Measurements from ENCODE around the gene CEP95. TPM values are rescaled to one million over a fixed set of nuclear protein-coding genes. Genes with fewer than 3 reads are reported as not detected.

Gene CEP95
- polyA plus RNA-seq, 1 donor from 2014 or later, result 15.4 TPM

DNA sequence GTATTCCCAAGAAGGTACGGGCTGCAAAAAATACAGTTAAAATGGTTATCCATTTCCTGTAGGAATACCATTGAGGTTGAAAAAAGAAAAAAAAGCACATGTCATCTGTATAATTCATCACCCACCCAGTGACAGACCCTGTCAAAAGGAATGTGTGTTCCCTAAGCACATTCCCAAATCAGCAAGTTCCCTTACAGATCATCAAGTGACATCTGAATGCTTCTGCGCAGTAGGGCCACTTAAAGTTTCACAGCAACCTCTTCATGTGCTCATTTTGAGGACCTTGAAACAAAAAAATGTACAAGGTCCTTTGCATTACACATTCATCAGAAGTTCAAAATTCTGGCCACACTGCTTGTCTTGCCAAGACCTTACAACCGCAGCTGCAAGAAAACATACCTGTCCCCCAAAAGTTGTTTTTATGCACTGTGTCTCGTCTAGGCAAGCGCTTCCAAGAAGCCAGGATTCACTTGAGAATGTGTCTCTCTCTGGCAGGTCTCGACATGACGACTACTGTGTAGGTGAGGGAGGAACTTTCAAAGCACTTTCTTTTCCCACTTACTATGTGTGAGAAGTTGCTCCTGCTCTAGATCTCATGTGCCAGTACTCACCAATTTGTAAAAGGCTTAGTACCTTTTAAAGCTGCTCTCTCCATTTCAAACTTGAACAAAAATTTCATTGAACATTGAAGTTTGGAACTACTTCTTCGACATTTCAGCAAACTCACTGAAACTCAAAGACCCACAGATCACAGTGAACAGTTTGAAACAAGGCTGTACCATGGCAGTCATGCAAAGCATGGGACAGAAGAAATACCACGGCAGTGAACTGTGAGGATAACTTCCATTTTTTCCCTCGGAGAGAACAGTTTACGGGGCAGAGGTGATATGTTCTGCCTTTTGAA lies 5.7 kb upstream of the CEP95 start:
- Mint-ChIP-seq H3K36me3 (peaks cover 7% of the 10 kb centered on the region), H3K27ac (peak overlapping the region; percentile 71 to 99 (median 97)), H3K4me3 (peak overlapping the region in 2 of 4 donors; percentile 18 to 99), H3K4me1 (peaks cover 34 to 69% (median 53%) of the 10 kb centered on the region in 3 donors), H3K27me3 (no peaks in the 10 kb centered on the region), H3K9me3 (no peaks in the 10 kb centered on the region)

DNA sequence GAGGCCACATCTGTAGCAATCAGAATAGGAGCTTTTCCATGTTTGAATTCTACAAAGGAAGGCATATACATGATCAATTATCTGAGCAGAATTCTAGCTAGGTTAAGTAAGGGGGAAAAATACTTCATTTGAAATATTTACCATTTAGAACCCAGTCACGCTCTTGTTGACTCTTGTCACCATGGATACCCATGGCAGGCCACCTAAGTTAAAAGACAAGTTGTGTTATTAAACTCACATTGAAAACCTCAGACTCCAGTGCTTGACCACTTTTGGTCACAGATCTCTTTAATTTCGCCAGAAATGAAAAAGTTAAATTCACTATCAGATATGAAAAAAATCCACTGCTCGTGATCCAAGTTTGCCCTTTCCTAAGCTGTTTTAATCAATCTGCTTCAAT lies 4.8 kb upstream of the CEP95 start:
- no peaks in the 10 kb centered on the region for H3K27me3 Mint-ChIP-seq
- no peaks in the 10 kb centered on the region for H3K9me3 Mint-ChIP-seq
- H3K27ac Mint-ChIP-seq, result peak overlapping the region; percentile 71 to 99 (median 97)
- peaks cover 31 to 59% (median 48%) of the 10 kb centered on the region in 3 donors for H3K4me1 Mint-ChIP-seq
- H3K36me3 Mint-ChIP-seq, result peaks cover 7% of the 10 kb centered on the region
- H3K4me3 Mint-ChIP-seq, result peak overlapping the region in 1 of 4 donors; percentile 99

DNA sequence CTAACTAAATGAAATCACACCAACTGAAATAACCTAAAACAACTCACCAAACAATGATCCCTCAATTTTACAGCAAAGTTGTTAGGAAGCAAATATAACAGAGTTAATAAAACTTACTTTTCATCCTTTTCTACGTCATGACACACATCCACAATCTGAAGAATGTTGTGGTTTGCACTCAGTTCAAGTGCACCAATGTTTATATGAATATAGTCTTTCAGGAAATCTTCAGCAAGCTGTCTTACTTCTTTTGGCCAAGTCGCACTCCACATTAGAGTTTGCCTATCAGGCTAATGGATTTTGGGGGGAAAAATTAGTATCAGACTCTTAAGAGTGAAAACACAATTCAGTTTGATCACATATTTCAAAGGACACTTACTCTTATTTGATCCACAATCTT lies 4.0 kb upstream of the CEP95 start:
- Mint-ChIP-seq H3K4me3 (peak overlapping the region in 2 of 4 donors; percentile 55 to 99), H3K27ac (peak overlapping the region; percentile 77 to 99 (median 97))

DNA sequence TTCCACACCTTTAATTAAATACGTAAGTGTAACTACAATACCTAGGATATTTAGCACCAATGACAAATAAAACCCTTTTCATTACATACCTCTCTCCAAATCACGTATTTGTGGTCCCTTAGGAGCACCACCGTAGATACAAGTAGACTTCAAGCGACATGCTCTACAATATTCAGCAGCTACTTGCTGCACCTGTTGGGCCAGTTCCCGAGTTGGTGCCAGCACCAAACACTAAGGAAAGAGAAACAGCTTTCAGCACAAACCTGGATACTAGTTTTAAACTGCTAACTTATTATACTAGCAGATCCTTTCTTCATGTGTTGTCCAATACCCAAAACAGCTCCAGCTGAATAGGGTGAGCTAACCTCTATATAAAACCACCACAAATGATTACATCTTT lies 3.4 kb upstream of the CEP95 start:
- H3K4me1 Mint-ChIP-seq, result peaks cover 38 to 54% (median 49%) of the 10 kb centered on the region in 3 donors
- H3K27ac Mint-ChIP-seq, result peak overlapping the region; percentile 77 to 100 (median 99)
- no peaks in the 10 kb centered on the region for H3K27me3 Mint-ChIP-seq
- H3K9me3 Mint-ChIP-seq, result no peaks in the 10 kb centered on the region
- peaks cover 7% of the 10 kb centered on the region for H3K36me3 Mint-ChIP-seq
- peak overlapping the region in 1 of 4 donors; percentile 99 for H3K4me3 Mint-ChIP-seq

More for the DNA sequence above, 4.0 kb upstream of the CEP95 start:
- Mint-ChIP-seq H3K4me1 (peaks cover 37 to 59% (median 48%) of the 10 kb centered on the region in 3 donors), H3K27me3 (no peaks in the 10 kb centered on the region), H3K9me3 (no peaks in the 10 kb centered on the region), H3K36me3 (peaks cover 7% of the 10 kb centered on the region)

DNA sequence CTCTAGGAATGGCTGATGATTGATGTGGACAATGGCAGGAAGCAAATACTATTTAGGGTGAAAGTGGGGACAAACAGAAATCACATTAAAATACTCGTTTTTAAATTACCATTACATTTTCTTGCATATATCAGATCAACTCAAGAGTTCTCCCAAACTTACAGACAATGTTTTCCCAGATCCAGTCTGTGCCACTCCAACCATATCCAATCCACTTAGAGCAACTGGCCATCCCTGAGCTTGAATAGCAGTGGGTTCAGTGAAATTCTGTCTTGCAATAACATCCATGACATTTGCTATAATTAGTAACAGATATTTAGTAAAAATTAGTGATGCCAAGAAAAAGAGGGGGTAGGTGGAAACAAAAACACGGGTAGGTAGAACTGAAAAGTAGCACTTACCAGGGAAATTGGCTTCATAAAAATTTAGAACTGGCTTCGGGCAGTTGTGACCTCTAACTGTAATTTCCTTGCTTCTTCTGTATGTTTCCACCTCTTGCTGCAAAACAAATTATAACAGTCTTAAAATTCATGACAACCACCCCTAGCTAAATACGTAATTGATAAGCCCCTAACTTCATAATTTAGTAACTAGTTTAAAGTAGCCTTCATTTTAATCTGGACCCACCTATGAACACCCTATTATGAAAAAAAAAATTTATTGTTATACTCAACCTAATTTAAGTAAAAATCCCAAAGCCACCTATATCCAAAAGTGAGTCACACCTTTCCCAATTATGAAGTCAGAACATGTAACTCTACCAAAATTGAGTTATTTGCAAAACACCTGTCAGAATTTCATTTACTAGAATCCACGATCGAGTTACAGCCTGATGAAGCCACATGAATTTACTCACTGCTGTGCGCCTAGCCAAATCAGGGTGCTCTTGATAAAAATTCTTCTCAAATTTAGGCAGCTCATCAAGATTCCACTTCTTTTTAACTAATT lies 2.7 kb upstream of the CEP95 start:
- Mint-ChIP-seq H3K4me3 (peak overlapping the region; percentile 98 to 100 (median 99)), H3K27ac (peak overlapping the region; percentile 99 to 100 (median 100)), H3K27me3 (no peaks in the 10 kb centered on the region), H3K36me3 (peaks cover 7% of the 10 kb centered on the region), H3K9me3 (no peaks in the 10 kb centered on the region), H3K4me1 (peaks cover 37 to 52% (median 48%) of the 10 kb centered on the region in 3 donors)

DNA sequence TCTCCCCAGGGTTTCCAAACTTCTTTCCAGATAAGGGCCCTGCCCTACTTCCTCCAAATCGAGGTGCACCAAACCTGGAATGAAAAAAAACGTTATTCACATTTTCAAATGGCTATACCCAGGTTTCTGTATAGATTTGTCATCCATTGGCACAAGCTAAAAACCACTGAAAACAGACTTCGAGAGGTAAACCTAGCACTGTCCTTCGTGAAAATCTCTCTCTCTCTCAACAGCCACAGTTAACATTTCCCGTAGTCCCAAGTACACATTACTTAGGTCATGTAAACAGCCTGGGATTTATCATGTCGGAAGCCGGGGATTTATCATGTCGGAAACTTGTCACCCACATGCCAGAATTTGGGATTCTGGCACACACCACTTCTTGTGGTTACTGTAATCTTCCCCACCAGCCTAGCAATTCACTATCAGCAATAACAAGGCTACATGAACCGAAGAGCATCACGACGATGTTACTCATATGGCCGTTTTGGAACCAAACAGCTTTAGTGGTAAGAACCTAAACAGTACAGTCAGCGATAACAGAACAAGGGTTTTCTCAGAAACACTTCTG lies 1.9 kb upstream of the CEP95 start:
- Mint-ChIP-seq H3K27me3 (no peaks in the 10 kb centered on the region), H3K4me1 (peaks cover 36 to 51% (median 40%) of the 10 kb centered on the region in 3 donors), H3K9me3 (no peaks in the 10 kb centered on the region), H3K36me3 (peaks cover 7% of the 10 kb centered on the region), H3K27ac (peak overlapping the region; percentile 99 to 100 (median 100)), H3K4me3 (peak overlapping the region; percentile 98 to 100 (median 99))

DNA sequence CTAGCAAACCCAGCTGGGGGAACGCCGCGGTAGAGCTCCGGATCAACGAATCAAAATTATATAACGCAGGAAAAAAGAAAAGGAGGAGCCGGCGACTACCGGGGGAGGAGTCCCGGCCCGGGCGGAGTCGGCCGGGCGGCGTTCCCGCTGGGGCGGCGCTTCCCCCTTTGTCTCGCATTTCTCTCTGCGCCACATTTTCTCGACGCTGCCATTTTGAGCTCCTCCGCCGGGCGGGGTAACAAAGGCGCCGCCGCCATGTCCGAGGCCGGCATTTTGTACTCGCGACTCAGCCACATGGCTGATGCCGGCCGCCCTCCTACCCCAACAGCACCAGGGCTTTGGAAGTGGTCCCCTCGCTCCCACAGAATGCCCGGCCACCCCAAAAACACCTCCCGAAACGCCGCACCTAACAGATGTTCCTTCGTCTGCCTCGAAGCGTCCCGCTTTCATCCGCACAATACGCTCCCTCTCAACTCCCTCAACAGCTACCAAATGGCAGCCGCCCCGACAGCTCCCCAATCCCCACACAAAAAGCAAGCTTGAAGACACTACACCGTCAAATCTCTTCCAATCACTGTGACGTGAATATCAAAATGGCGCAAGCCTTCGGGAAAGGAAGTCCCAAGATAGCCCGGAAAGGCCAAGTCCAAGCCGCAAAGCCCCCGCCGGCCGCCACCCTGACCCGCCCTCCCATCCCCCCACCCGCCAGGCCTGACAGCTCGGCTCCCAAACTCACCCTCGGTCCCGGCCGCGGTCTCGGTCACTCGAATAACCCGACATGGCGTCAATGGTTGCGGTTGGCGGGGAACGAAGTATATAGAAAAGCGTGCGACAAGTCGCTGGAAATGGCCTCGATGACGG lies 1.2 kb upstream of the CEP95 start:
- Mint-ChIP-seq H3K4me3 (peak overlapping the region; percentile 98 to 100 (median 99)), H3K27ac (peak overlapping the region; percentile 99 to 100 (median 100)), H3K27me3 (no peaks in the 10 kb centered on the region), H3K9me3 (no peaks in the 10 kb centered on the region), H3K36me3 (peaks cover 7% of the 10 kb centered on the region), H3K4me1 (peaks cover 32 to 44% (median 33%) of the 10 kb centered on the region in 3 donors)

DNA sequence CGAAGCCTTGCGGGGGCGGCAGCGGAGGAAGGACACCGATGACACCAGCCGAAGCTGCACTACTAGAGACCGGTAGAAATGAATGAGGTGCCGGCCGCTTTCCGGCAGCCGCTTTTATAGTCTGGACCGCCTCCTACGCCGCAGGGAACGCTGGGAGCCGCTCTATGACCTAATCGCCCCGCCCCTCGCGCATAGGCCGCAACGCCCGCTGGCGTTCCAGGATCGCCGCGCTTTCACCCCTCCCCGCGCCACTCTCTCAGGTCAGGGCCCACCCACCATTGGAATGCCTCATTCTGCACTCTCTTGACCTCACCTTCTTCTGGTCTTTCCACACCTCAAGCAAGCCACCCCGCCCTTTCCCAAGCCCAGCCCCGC lies 589 bp upstream of the CEP95 start, which contains the start of gene DDX5:
Gene DDX5 (minus strand): TSS at position 89 of the 375 bp plus-strand sequence. CDS start 170 bp downstream, outside the sequence.
- no peaks in the 10 kb centered on the region for H3K27me3 Mint-ChIP-seq
- H3K4me3 Mint-ChIP-seq, result peak within 1 kb of the TSS; percentile 98 to 100 (median 99)
- peaks cover 4% of the 10 kb centered on the region for H3K36me3 Mint-ChIP-seq
- peaks cover 30 to 40% (median 32%) of the 10 kb centered on the region in 3 donors for H3K4me1 Mint-ChIP-seq
- H3K9me3 Mint-ChIP-seq, result no peaks in the 10 kb centered on the region
- H3K27ac Mint-ChIP-seq, result peak within 1 kb of the TSS; percentile 99 to 100 (median 100)

DNA sequence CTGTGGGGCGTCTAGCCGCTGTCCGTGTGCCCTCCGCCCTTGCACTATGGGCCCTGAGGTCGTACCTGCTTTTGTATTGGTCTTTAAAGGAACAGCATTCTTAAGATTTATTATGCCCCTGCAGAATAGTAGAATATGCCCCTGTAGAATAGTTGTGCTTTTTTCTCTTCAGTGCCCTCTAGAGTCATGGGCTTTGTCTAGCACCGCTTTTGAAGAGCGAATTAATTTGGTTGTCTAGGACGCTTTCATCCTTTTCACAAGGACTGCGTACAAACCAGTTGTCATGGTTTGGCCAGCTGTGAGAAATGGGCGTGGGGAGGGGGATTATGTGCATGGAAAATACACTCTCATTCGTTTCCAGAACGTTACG lies 621 bp downstream of the CEP95 start:
- H3K36me3 Mint-ChIP-seq, result peaks cover 4% of the 10 kb centered on the region
- H3K9me3 Mint-ChIP-seq, result no peaks in the 10 kb centered on the region
- H3K4me3 Mint-ChIP-seq, result peak overlapping the region; percentile 98 to 100 (median 99)
- no peaks in the 10 kb centered on the region for H3K27me3 Mint-ChIP-seq
- H3K4me1 Mint-ChIP-seq, result peaks cover 22 to 29% (median 25%) of the 10 kb centered on the region in 3 donors
- H3K27ac Mint-ChIP-seq, result peak overlapping the region; percentile 99 to 100 (median 100)

DNA sequence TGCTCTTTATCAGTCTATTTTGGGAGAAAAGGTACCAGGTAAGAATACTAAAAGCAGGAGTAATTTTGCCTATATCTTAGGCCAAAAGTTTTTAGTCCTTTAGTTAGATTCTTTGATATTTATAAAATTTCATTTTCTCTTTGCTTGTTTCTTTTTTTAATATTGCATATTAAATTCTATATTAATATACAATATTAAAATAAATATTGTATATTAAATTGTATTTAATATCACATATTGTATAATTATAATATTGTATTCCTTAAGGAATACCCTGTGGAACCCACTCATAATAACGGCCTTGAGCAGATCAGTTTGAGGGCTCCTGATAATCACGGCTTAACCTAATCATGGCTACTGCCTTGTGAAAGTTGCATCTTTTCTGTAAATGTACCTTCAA lies 1.9 kb downstream of the CEP95 start:
- Mint-ChIP-seq H3K36me3 (peaks cover 3% of the 10 kb centered on the region), H3K27ac (no peak overlapping the region), H3K4me3 (peak overlapping the region in 1 of 4 donors; percentile 60), H3K4me1 (peaks cover 17 to 27% (median 20%) of the 10 kb centered on the region in 3 donors), H3K9me3 (no peaks in the 10 kb centered on the region), H3K27me3 (no peaks in the 10 kb centered on the region)

DNA sequence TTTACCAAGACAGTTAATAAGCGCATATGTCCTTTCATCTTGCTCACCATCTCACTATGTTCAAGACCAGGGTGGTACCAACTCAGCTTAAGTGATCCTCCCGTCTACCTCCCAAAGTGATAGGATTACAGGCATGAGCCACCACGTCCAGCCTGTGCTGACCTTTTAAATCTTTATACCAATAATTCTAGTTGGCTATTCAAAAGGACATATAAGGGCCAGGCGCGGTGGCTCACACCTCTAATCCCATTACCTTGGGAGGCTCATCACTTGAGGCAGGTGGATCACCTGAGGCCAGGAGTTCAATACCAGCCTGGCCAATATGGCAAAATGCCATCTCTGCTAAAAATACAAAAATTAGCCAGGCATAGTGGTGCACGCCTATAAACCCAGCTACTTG lies 2.4 kb downstream of the CEP95 start:
- Mint-ChIP-seq H3K27me3 (no peaks in the 10 kb centered on the region), H3K36me3 (peaks cover 3% of the 10 kb centered on the region), H3K4me1 (peaks cover 16 to 23% (median 20%) of the 10 kb centered on the region in 3 donors), H3K9me3 (no peaks in the 10 kb centered on the region), H3K4me3 (no peak overlapping the region), H3K27ac (no peak overlapping the region)

DNA sequence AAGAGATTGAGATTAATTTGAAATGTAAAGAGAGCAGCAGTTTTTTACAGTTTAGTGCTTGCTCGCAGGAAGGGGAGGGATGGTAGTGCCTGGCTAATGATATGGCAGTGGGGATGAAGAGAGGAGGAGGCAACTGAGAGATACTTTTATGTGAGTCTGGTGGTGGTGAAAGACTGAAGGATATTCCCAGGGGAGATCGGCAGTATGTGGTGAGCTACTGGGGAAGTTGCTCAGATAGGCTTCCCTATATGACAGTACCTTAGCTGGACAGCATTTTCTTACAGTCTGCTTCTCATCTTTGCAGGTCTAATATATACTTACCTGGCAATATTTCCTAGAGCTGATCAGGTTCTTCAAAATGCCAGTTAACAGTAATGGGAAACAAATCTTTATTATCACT lies 8.6 kb downstream of the CEP95 start:
- peaks cover 10 to 14% (median 14%) of the 10 kb centered on the region in 3 donors for H3K4me1 Mint-ChIP-seq
- peak overlapping the region in 2 of 3 donors; percentile 15 to 65 for H3K27ac Mint-ChIP-seq
- no peak overlapping the region for H3K4me3 Mint-ChIP-seq
- H3K9me3 Mint-ChIP-seq, result no peaks in the 10 kb centered on the region
- no peaks in the 10 kb centered on the region for H3K27me3 Mint-ChIP-seq
- peaks cover 2% of the 10 kb centered on the region for H3K36me3 Mint-ChIP-seq

DNA sequence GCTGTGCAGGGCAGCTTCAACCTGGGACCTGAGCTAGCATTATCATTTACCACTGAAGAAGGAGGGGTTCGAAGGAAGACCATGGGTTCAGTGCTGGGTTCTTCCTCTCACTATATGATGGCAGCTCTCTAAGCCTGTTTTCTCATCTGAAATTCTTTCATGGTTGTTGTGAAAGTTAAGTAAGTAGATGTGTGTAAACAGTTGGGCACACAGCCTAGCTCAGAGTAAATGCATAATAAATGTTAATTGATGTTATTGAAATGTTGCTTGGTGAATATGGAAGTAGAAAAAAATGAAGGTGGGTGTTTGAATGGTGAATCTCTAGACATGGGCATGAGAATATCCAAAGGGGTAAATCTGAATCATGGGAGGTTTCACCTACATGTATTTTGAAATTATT lies 9.1 kb downstream of the CEP95 start:
- H3K9me3 Mint-ChIP-seq, result no peaks in the 10 kb centered on the region
- no peak overlapping the region for H3K4me3 Mint-ChIP-seq
- H3K36me3 Mint-ChIP-seq, result peaks cover 2% of the 10 kb centered on the region
- peak overlapping the region in 2 of 3 donors; percentile 43 to 65 for H3K27ac Mint-ChIP-seq
- peaks cover 10 to 14% (median 14%) of the 10 kb centered on the region in 3 donors for H3K4me1 Mint-ChIP-seq
- no peaks in the 10 kb centered on the region for H3K27me3 Mint-ChIP-seq
